Activated CD8-positive, alpha-beta T cell treated with anti-CD3 and anti-CD28 coated beads for 36 hours (primary cell): ENCODE results near the gene SLC2A3. TPM values are rescaled to one million over a fixed set of nuclear protein-coding genes. Genes with fewer than 3 reads are reported as not detected.
A peak's percentile ranks its signal among the peaks of the same experiment; 100 is the strongest.

Source experiments
- ATAC-seq: fragments of 200-7000 bp; cut with Tn5 transposase; one replicate; pipeline ENCODE4 v1.10.0; 2021; ENCODE audit warnings: mild to moderate bottlenecking, moderate library complexity
- CTCF ChIA-PET: fragments of 350-600 bp; sonication (Branson Sonifier 250); formaldehyde crosslinking; loops from one replicate; lab custom pipeline; 2021; ENCODE audit warnings: antibody characterized with exemption; lab: Charles Lee
- POLR2A ChIA-PET: fragments of 350-600 bp; sonication (Branson Sonifier 250); formaldehyde crosslinking; loops from one replicate; lab custom pipeline; 2021; ENCODE audit warnings: antibody characterized with exemption; lab: Charles Lee
- DNase-seq: peaks from one replicate; pipeline ENCODE4 v3.0.0-alpha.2; 2020
- H3K27ac Mint-ChIP-seq: one replicate; pipeline ENCODE4 v1.8.0; 2021; ENCODE audit warnings: mild to moderate bottlenecking, mixed read lengths
- H3K27me3 Mint-ChIP-seq: one replicate; pipeline ENCODE4 v1.8.0; 2021; ENCODE audit warnings: mixed read lengths
- H3K36me3 Mint-ChIP-seq: one replicate; pipeline ENCODE4 v1.8.0; 2021; ENCODE audit warnings: low read depth, mixed read lengths
- H3K4me1 Mint-ChIP-seq: one replicate; pipeline ENCODE4 v1.8.0; 2021; ENCODE audit warnings: low read depth, mixed read lengths
- H3K4me3 Mint-ChIP-seq: one replicate; pipeline ENCODE4 v1.8.0; 2021; ENCODE audit warnings: mild to moderate bottlenecking, moderate library complexity, mixed read lengths
- H3K9me3 Mint-ChIP-seq: one replicate; pipeline ENCODE4 v1.8.0; 2021; ENCODE audit warnings: mixed read lengths
- intact Hi-C: fragments of 100-400 bp; cut with micrococcal nuclease; formaldehyde crosslinking; loops from one replicate; pipeline ENCODE4 v1.10.0; 2022
- total RNA-seq, 2 experiments: library from RNA; stranded (reverse); gene quantifications; one replicate each; pipeline ENCODE4 v1.2.3, GENCODE V29; 2021
- TF ChIP-seq, protein P1 (sequence below): fragments of 200-600 bp; IDR thresholded peaks from one replicate; pipeline ENCODE4 v1.8.0; 2022; ENCODE audit warnings: antibody characterized with exemption, mild to moderate bottlenecking

SLC2A3 gene
- total RNA-seq, 2 experiments from 2014 or later: 488 to 528 TPM

- Mint-ChIP-seq H3K4me1 (peaks cover 8% of the 10 kb centered on the region), H3K27ac (peak overlapping the region; percentile 18), H3K4me3 (no peak overlapping the region), H3K27me3 (no peaks in the 10 kb centered on the region), H3K36me3 (no peaks in the 10 kb centered on the region), H3K9me3 (no peaks in the 10 kb centered on the region)
- DNase-seq (no peak), ATAC-seq (no peak)
- intact Hi-C loops: no loop called here
- ChIA-PET CTCF (interaction anchor here (0.7 to 2.5 kb wide), 2 partner anchors 8 to 20 kb away, joined by 3 to 14 read pairs; no protein-coding TSS in a partner anchor), POLR2A (no interaction called here)
- TF ChIP-seq, protein P1, sequence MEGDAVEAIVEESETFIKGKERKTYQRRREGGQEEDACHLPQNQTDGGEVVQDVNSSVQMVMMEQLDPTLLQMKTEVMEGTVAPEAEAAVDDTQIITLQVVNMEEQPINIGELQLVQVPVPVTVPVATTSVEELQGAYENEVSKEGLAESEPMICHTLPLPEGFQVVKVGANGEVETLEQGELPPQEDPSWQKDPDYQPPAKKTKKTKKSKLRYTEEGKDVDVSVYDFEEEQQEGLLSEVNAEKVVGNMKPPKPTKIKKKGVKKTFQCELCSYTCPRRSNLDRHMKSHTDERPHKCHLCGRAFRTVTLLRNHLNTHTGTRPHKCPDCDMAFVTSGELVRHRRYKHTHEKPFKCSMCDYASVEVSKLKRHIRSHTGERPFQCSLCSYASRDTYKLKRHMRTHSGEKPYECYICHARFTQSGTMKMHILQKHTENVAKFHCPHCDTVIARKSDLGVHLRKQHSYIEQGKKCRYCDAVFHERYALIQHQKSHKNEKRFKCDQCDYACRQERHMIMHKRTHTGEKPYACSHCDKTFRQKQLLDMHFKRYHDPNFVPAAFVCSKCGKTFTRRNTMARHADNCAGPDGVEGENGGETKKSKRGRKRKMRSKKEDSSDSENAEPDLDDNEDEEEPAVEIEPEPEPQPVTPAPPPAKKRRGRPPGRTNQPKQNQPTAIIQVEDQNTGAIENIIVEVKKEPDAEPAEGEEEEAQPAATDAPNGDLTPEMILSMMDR: no peak
These were observed 4.9 kb upstream of the SLC2A3 start for GRCh38 chr12:7940906-7941305.

DNA sequence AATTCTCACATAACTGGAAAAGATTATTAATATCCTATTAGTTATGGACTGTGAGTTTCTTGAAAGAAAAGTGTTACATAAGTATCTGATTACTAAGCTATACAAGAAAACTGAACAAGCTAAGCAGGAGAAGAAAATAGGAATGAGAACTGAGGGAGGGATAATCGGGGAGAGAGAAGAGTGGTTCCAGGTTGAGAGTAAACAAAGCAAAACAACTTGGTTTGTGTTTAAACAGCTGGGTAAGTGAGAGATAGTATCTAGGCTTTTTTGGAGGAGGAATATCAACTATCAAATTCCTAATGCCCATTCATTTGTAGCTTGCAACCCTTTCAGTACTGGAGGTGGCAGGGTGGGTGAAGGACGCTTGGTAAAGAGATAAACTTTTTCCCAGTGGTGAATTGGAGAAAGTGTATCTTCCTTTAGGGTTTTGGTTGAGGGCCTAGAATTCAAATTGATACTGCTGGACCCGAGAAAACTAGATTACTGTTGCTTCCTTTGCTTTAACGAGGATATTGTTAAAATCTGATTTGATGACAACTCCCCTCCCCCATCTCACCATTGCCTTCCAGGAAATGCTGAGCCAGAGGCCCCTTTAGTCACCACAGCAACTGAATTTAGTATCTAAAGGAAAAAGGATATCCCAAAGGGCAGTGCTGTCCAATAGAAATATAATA, 2.0 kb upstream of the SLC2A3 start:
- peak overlapping the region; percentile 28 for H3K4me3 Mint-ChIP-seq
- H3K27ac Mint-ChIP-seq: peak overlapping the region; percentile 78
- no peaks in the 10 kb centered on the region for H3K36me3 Mint-ChIP-seq
- intact Hi-C loops: loop anchor here (5.0 kb wide), 1 partner anchor 34 kb away; no protein-coding TSS in a partner anchor
- CTCF ChIA-PET: interaction anchor here (0.8 to 7.6 kb wide), 5 partner anchors 11 to 129 kb away, joined by 3 to 162 read pairs (median 3); partner anchors contain the start of gene C3AR1
- DNase-seq (peak; percentile 72), ATAC-seq (peak; percentile 19)
- H3K4me1 Mint-ChIP-seq: peaks cover 8% of the 10 kb centered on the region
- no peaks in the 10 kb centered on the region for H3K9me3 Mint-ChIP-seq
- TF ChIP-seq, protein P1: no peak
- POLR2A ChIA-PET: interaction anchor here (5.5 to 9.7 kb wide), 2 partner anchors 22 to 31 kb away, joined by 62 to 142 read pairs; no protein-coding TSS in a partner anchor
- H3K27me3 Mint-ChIP-seq: no peaks in the 10 kb centered on the region

- H3K9me3 Mint-ChIP-seq: no peaks in the 10 kb centered on the region
- peaks cover 21% of the 10 kb centered on the region for H3K4me1 Mint-ChIP-seq
- no peak for ATAC-seq
- TF ChIP-seq, protein P1: no peak
- intact Hi-C loops: loop anchor here (5.0 kb wide), 1 partner anchor 37 kb away; no protein-coding TSS in a partner anchor
- ChIA-PET CTCF (interaction anchor here (1.0 to 7.6 kb wide), 5 partner anchors 27 to 111 kb away, joined by 3 to 162 read pairs (median 15); no protein-coding TSS in a partner anchor), POLR2A (interaction anchor here (0.7 to 9.7 kb wide), 15 partner anchors 9 to 979 kb away, joined by 3 to 142 read pairs (median 9); no protein-coding TSS in a partner anchor)
- peak; percentile 33 for DNase-seq
- peaks cover 22% of the 10 kb centered on the region for H3K36me3 Mint-ChIP-seq
- no peak overlapping the region for H3K4me3 Mint-ChIP-seq
- H3K27me3 Mint-ChIP-seq: no peaks in the 10 kb centered on the region
- H3K27ac Mint-ChIP-seq: no peak overlapping the region
These were observed 996 bp downstream of the SLC2A3 start for GRCh38 chr12:7934889-7935492.

GRCh38 chr12:7934091-7934888, 1.7 kb downstream of the SLC2A3 start:
- intact Hi-C loops: no loop called here
- H3K27me3 Mint-ChIP-seq: no peaks in the 10 kb centered on the region
- CTCF ChIA-PET: interaction anchor here (0.9 to 7.6 kb wide), 17 partner anchors 11 to 144 kb away, joined by 3 to 162 read pairs (median 10); partner anchors contain the start of gene C3AR1

More at GRCh38 chr12:7934091-7934888, 1.7 kb downstream of the SLC2A3 start:
- POLR2A ChIA-PET: interaction anchor here (0.7 to 9.7 kb wide), 13 partner anchors 11 to 101 kb away, joined by 3 to 142 read pairs (median 11); no protein-coding TSS in a partner anchor
- TF ChIP-seq, protein P1: no peak
- peaks cover 24% of the 10 kb centered on the region for H3K4me1 Mint-ChIP-seq
- no peak overlapping the region for H3K4me3 Mint-ChIP-seq
- H3K36me3 Mint-ChIP-seq: peaks cover 26% of the 10 kb centered on the region
- no peak overlapping the region for H3K27ac Mint-ChIP-seq
- H3K9me3 Mint-ChIP-seq: no peaks in the 10 kb centered on the region
- ATAC-seq (no peak), DNase-seq (no peak)
